Amniotic stem cell (primary cell): ENCODE results near the gene AIPL1.

Experiments
- DNase-seq: peaks from one replicate; lab custom pipeline; 2025; lab: John Stamatoyannopoulos, UW

The AIPL1 gene

GRCh38 chr17:6374761-6375312 is 60.1 kb downstream of the AIPL1 start:
- peak; percentile 30 for DNase-seq

GRCh38 chr17:6374271-6374691 is 60.6 kb downstream of the AIPL1 start:
- no peak for DNase-seq
